GM12875 (cell line): ENCODE results near the gene SETX.

Experiments used
- H3K4me3 ChIP-seq: one replicate; pipeline ENCODE4 v1.5.1; 2011; ENCODE audit warnings: low read depth, low read length, control low read depth
- TF ChIP-seq, protein P1 (sequence below): IDR thresholded peaks from 2 replicates; pipeline ENCODE4 v1.5.1; 2011; ENCODE audit warnings: low read depth, mild to moderate bottlenecking, control low read depth, inconsistent platforms, low read length, moderate library complexity, borderline replicate concordance; ENCODE audit not compliant: insufficient read depth

The SETX gene

DNA sequence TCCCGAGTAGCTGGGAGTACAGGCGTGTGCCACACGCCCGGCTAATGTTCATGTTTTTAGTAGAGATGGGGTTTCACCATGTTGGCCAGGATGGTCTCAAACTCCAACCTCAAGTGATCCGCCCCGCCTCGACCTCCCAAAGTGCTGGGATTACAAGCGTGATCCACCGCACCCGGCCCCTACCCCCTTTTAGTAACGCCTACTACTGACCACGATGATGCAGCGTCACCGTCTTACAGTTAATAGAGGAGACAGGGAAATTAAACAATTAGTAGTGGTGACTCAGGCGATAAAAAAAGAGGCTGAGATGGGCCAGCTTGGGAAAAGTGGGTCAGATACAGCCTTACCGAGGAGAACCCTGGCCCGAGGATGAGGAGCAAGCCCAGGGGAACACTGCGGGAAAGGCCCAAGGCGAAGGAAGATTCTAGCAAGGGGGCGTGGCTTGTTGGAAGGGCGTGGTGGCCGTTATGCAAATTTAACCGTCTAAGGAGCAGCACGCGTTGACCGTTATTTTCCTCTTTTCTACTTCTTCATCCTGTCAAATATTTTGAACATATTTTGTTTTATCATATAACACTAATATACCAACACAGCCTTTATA is 1.6 kb upstream of the SETX start:
- TF ChIP-seq, protein P1, sequence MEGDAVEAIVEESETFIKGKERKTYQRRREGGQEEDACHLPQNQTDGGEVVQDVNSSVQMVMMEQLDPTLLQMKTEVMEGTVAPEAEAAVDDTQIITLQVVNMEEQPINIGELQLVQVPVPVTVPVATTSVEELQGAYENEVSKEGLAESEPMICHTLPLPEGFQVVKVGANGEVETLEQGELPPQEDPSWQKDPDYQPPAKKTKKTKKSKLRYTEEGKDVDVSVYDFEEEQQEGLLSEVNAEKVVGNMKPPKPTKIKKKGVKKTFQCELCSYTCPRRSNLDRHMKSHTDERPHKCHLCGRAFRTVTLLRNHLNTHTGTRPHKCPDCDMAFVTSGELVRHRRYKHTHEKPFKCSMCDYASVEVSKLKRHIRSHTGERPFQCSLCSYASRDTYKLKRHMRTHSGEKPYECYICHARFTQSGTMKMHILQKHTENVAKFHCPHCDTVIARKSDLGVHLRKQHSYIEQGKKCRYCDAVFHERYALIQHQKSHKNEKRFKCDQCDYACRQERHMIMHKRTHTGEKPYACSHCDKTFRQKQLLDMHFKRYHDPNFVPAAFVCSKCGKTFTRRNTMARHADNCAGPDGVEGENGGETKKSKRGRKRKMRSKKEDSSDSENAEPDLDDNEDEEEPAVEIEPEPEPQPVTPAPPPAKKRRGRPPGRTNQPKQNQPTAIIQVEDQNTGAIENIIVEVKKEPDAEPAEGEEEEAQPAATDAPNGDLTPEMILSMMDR: no peak
- H3K4me3 ChIP-seq: no peak overlapping the region

DNA sequence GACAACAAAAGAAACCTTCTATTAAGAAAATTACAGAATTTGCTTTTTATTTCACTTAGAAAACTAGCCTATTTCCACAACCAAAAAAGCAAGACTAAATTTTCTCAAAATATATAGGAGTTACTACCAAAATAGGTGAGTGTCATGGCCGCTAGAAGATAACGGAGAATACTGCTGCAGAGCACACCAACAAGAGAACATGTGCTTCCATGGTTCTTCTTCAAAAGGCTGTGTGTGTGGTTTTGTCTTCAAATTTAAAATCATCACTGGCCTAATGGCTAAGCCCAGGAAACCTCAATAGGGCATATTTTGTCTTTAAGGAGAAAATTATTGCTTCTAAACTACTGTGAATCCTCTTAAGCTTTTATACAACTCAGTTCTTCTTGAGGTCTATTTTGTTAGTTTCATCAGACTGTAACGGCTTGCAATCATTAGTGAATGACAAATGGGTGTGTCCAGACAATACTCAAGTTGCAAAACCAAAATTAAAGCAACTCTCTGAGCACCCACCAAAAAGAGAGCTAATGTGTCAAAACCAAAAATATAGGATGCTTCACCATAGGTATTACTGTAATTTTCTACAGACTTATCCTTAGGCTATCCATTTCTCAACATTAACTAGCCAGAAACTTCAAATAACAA is 3.3 kb downstream of the SETX start:
- H3K4me3 ChIP-seq: peak overlapping the region; percentile 26
- TF ChIP-seq, protein P1: no peak

GRCh38 chr9:132350861-132351315 is 3.9 kb downstream of the SETX start:
- TF ChIP-seq, protein P1: no peak
- H3K4me3 ChIP-seq: peak overlapping the region; percentile 14

GRCh38 chr9:132348676-132349075 is 6.1 kb downstream of the SETX start:
- TF ChIP-seq, protein P1: no peak
- H3K4me3 ChIP-seq: no peak overlapping the region

DNA sequence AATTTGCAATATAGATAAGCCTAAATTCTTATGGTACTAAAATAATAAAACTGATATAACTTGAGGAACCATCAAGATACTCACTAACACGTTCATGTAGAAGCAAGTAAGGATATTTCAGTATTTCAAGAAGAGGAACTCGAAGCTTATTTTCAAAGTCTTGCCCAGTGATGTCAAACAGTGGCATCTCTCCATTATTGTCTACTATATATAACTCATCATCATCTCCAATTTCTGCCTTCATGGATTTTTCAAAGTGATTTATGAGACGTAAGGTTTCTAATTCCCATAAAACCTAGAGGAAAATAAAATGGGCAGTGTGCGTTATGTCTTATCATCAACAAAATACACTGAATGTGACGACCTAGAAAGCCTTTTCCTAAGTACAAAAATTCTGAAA is 8.6 kb downstream of the SETX start:
- H3K4me3 ChIP-seq: no peak overlapping the region
- TF ChIP-seq, protein P1: no peak

DNA sequence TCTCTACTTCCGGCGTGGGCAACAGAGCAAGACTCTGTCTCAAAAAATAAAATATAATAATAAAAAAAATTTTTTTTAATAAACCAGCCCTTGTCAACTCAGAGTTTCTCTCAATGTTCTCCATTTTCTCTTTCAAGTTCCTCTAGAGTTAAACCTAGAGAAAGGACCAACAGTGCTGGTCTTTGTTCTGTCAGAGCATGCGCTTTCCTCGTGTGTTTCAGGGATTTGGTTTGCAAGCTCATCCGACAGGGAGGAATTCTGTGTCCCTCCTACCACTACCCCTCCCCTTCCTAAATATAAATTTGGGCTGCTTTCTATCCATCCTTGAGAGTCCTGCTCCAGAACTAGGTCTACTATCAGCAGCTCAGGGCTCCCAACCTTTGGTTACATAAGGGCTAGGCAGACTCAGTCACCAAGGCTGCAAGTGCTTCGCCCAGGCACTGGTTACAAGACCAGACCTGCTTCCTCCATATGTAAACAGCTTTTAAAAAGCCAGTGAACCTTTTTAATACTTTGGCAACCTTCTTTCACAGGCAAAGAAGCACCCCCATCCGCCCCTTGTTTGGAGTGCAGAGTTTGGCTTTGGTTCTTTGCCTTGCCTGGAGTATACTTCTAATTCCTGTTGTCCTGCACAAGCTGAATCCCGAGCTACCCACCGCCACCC is 13.5 kb downstream of the SETX start:
- TF ChIP-seq, protein P1: no peak

More for the DNA sequence above, 13.5 kb downstream of the SETX start:
- H3K4me3 ChIP-seq: no peak overlapping the region
